GM18499 (cell line): ENCODE results near the gene TPPP3.
"Not testable (repeated sequence)": the region's sequence is repeated elsewhere in the genome, so short reads cannot be mapped to it uniquely, and the experiment has no call there.

ENCODE experiments used
- ATAC-seq: cut with Tn5 transposase; IDR thresholded peaks from one replicate; pipeline ENCODE4 v1.9.1; 2021; ENCODE audit warnings: moderate number of reproducible peaks; ENCODE audit not compliant: insufficient read depth, unreplicated experiment

Gene TPPP3

GRCh38 chr16:67356396-67356795 is 36.9 kb downstream of the TPPP3 start:
- no peak for ATAC-seq

GRCh38 chr16:67352463-67352862 is 40.8 kb downstream of the TPPP3 start:
- not testable (repeated sequence) for ATAC-seq

- ATAC-seq: no peak
These were observed 43.0 kb downstream of the TPPP3 start for GRCh38 chr16:67350324-67350723.

GRCh38 chr16:67349172-67349571 is 44.1 kb downstream of the TPPP3 start:
- ATAC-seq: no peak

GRCh38 chr16:67346341-67346740 is 47.0 kb downstream of the TPPP3 start:
- no peak for ATAC-seq

- ATAC-seq: no peak
These were observed 47.9 kb downstream of the TPPP3 start for GRCh38 chr16:67345401-67345800.

GRCh38 chr16:67342616-67343015 is 50.7 kb downstream of the TPPP3 start:
- no peak for ATAC-seq

GRCh38 chr16:67341250-67341649 is 52.0 kb downstream of the TPPP3 start:
- ATAC-seq: no peak
